ENCODE results near the gene TMEM30B.

- TF ChIP-seq EP300 (IDR thresholded peaks at IDR 0.05) (no peak), CTCF (IDR thresholded peaks at IDR 0.05) (no peak)
These were observed 20.0 kb downstream of the TMEM30B start for GRCh38 chr14:61260939-61261776.
